ENCODE measurements around the gene GPR33. TPM values are rescaled to one million over a fixed set of nuclear protein-coding genes. Genes with fewer than 3 reads are reported as not detected.

The GPR33 gene
- total and polyA plus RNA-seq, 2 of the 8 experiments (the other 6 are each of a cell fraction or from before 2014, with no cell fraction given), result not detected

GRCh38 chr14:31466554-31466953 lies 21.3 kb downstream of the GPR33 start:
- Histone ChIP-seq H3K23ac (ENCODE audit: insufficient read length) (no peak overlapping the region), H3K79me1 (ENCODE audit: low read depth, low read length) (no peaks in the 10 kb centered on the region), H2BK20ac (ENCODE audit: low read length) (no peak overlapping the region), H2BK12ac (ENCODE audit: low read depth, low read length) (no peak overlapping the region), H3K27me3 (replicated peaks in 1 of 4; ENCODE audit: control insufficient read depth in 3 of 4, extremely low read depth in 1 of 4, insufficient read depth in 3 of 4, low read length in 3 of 4) (no peaks in the 10 kb centered on the region), H2AK5ac (ENCODE audit: low read depth, low read length) (no peak overlapping the region), H3K4ac (replicated peaks; ENCODE audit: insufficient read length, low read depth, low read length) (no peak overlapping the region), H4K91ac (replicated peaks; ENCODE audit: insufficient read length, low read length) (no peak overlapping the region), H3K9me3 (ENCODE audit: insufficient read depth in 2 of 2, low read depth in 1 of 2, low read length in 1 of 2) (no peaks in the 10 kb centered on the region), H2AFZ (ENCODE audit: low read length) (no peak overlapping the region), H2BK120ac (replicated peaks; ENCODE audit: low read depth, low read length) (no peak overlapping the region), H3K36me3 (ENCODE audit: control insufficient read depth in 2 of 4, insufficient read depth in 4 of 4, low read length in 3 of 4) (no peaks in the 10 kb centered on the region), H4K8ac (ENCODE audit: extremely low read depth, insufficient read depth, low read length) (no peak overlapping the region), H3K27ac (ENCODE audit: low read depth, low read length) (no peak overlapping the region), H3K79me2 (ENCODE audit: control insufficient read depth in 1 of 2, insufficient read depth in 2 of 2, low read length in 2 of 2) (no peaks in the 10 kb centered on the region), H2BK15ac (ENCODE audit: low read length) (no peak overlapping the region), H3K9ac (replicated peaks in 1 of 4; ENCODE audit: extremely low read depth in 1 of 4, low read depth in 3 of 4, low read length in 3 of 4) (no peak overlapping the region), H3K4me2 (ENCODE audit: insufficient read depth in 1 of 2, low read depth in 2 of 2, low read length in 2 of 2) (no peak overlapping the region), H3K18ac (ENCODE audit: extremely low read depth, low read length) (no peak overlapping the region), H4K20me1 (replicated peaks in 1 of 2; ENCODE audit: control insufficient read depth in 1 of 2, insufficient read depth in 2 of 2, low read length in 2 of 2) (no peaks in the 10 kb centered on the region), H3K14ac (ENCODE audit: insufficient read length) (no peak overlapping the region), H3K4me1 (replicated peaks in 1 of 4; ENCODE audit: control insufficient read depth in 3 of 4, insufficient read depth in 4 of 4, low read length in 3 of 4) (no peaks in the 10 kb centered on the region), H3K23me2 (ENCODE audit: low read depth, low read length) (no peaks in the 10 kb centered on the region), H3K4me3 (ENCODE audit: extremely low read depth in 1 of 4, insufficient read depth in 2 of 4, low read depth in 3 of 4, low read length in 4 of 4) (no peak overlapping the region), H2BK5ac (ENCODE audit: low read depth, low read length) (no peak overlapping the region), H3K56ac (replicated peaks; ENCODE audit: insufficient read length, low read depth, low read length) (no peak overlapping the region), H4K5ac (ENCODE audit: insufficient read length, low read depth, low read length) (no peak overlapping the region)
- POLR2A ChIA-PET (ENCODE audit: partially characterized antibody), result no interaction called here
- no peak for DNase-seq (ENCODE audit: low read depth in 1 of 2, low spot score in 2 of 2)
- WGBS, 2 experiments (ENCODE audit: extremely low coverage in 1 of 2, insufficient coverage in 1 of 2, insufficient read length in 1 of 2, insufficient replicate concordance in 2 of 2, low coverage in 1 of 2, low lambda C conversion rate in 2 of 2, missing lambda C conversion rate in 1 of 2), result 89% methylated on average over 6 of the region's 6 CpGs; no CpG with 5 or more reads in 1 of the 2 experiments
- CTCF ChIA-PET (ENCODE audit: partially characterized antibody), result no interaction called here
- FAIRE-seq, result no peak
- TF ChIP-seq TEAD4 (IDR thresholded peaks at IDR 0.05; ENCODE audit: low read depth, low read length) (no peak), POLR2AphosphoS5 (IDR thresholded peaks at IDR 0.05; ENCODE audit: low read depth, low read length) (no peak), RFX5 (IDR thresholded peaks at IDR 0.05; ENCODE audit: borderline replicate concordance, low read depth, low read length) (no peak), ASH2L (IDR thresholded peaks at IDR 0.05; ENCODE audit: low read length) (no peak), SUZ12 (IDR thresholded peaks at IDR 0.05; ENCODE audit: low read length) (no peak), GTF2F1 (IDR thresholded peaks at IDR 0.05; ENCODE audit: borderline replicate concordance, low read depth, low read length) (no peak), ZNF274 (IDR thresholded peaks at IDR 0.05; ENCODE audit: borderline replicate concordance, extremely low read depth, low read length) (no peak), CBX8 (IDR thresholded peaks at IDR 0.05; ENCODE audit: borderline replicate concordance, low read depth, low read length) (no peak), EP300 (IDR thresholded peaks at IDR 0.05; ENCODE audit: borderline replicate concordance in 1 of 2, low read depth in 2 of 2, low read length in 2 of 2) (no peak), SIRT6 (IDR thresholded peaks at IDR 0.05; ENCODE audit: low read length) (no peak), SRF (IDR thresholded peaks at IDR 0.05; ENCODE audit: low read depth, low read length) (no peak)
- TF ChIP-seq, protein P1, sequence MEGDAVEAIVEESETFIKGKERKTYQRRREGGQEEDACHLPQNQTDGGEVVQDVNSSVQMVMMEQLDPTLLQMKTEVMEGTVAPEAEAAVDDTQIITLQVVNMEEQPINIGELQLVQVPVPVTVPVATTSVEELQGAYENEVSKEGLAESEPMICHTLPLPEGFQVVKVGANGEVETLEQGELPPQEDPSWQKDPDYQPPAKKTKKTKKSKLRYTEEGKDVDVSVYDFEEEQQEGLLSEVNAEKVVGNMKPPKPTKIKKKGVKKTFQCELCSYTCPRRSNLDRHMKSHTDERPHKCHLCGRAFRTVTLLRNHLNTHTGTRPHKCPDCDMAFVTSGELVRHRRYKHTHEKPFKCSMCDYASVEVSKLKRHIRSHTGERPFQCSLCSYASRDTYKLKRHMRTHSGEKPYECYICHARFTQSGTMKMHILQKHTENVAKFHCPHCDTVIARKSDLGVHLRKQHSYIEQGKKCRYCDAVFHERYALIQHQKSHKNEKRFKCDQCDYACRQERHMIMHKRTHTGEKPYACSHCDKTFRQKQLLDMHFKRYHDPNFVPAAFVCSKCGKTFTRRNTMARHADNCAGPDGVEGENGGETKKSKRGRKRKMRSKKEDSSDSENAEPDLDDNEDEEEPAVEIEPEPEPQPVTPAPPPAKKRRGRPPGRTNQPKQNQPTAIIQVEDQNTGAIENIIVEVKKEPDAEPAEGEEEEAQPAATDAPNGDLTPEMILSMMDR (IDR thresholded peaks at IDR 0.05; ENCODE audit: control extremely low read depth in 1 of 3, insufficient read depth in 1 of 3, low read depth in 1 of 3, low read length in 3 of 3), result no peak

Measured in H1 (cell line).